H1 (cell line): ENCODE results near the gene RAPH1. TPM values are rescaled to one million over a fixed set of nuclear protein-coding genes. Genes with fewer than 3 reads are reported as not detected.

Experiments used
- CTCF ChIA-PET: fragments of 300-600 bp; sonication (Branson Sonifier 250); formaldehyde crosslinking; loops from one replicate; lab custom pipeline; 2021; ENCODE audit not compliant: partially characterized antibody; lab: Charles Lee
- POLR2A ChIA-PET: fragments of 300-600 bp; sonication (Branson Sonifier 250); formaldehyde crosslinking; loops from one replicate; lab custom pipeline; 2021; ENCODE audit warnings: inconsistent platforms; ENCODE audit not compliant: partially characterized antibody; lab: Charles Lee
- DNase-seq, 2 experiments: peaks; one replicate each; pipeline versions ENCODE4 v3.0.0 to v3.0.0-alpha.2; 2010 to 2022; ENCODE audit warnings: low spot score in 2 of 2, low read depth in 1 of 2, mixed read lengths in 1 of 2
- FAIRE-seq: peaks from 2 replicates; lab custom pipeline; 2011; peaks lifted over from hg19 to GRCh38; lab: Jason Lieb, UNC
- H2AFZ ChIP-seq: 2 replicates; pipeline ENCODE4 v1.8.1; 2012; ENCODE audit warnings: low read length, inconsistent platforms
- H2AK5ac ChIP-seq: 2 replicates; pipeline ENCODE4 v1.6.1; 2013; ENCODE audit warnings: low read depth, low read length
- H2BK120ac ChIP-seq: replicated peaks from 2 replicates; pipeline ENCODE3; 2013; ENCODE audit warnings: low read depth, low read length, inconsistent platforms
- H2BK12ac ChIP-seq: 2 replicates; pipeline ENCODE4 v1.6.1; 2013; ENCODE audit warnings: low read depth, low read length
- H2BK15ac ChIP-seq: 2 replicates; pipeline ENCODE4 v1.6.1; 2013; ENCODE audit warnings: low read length
- H2BK20ac ChIP-seq: 2 replicates; pipeline ENCODE4 v1.6.1; 2013; ENCODE audit warnings: low read length
- H2BK5ac ChIP-seq: 2 replicates; pipeline ENCODE4 v1.6.1; 2013; ENCODE audit warnings: low read depth, low read length
- H3K14ac ChIP-seq: 2 replicates; pipeline ENCODE4 v1.6.1; 2013; ENCODE audit warnings: inconsistent platforms; ENCODE audit not compliant: insufficient read length
- H3K18ac ChIP-seq: 2 replicates; pipeline ENCODE4 v1.6.1; 2013; ENCODE audit warnings: low read length; ENCODE audit errors: extremely low read depth
- H3K23ac ChIP-seq: 2 replicates; pipeline ENCODE4 v1.6.1; 2013; ENCODE audit warnings: inconsistent platforms; ENCODE audit not compliant: insufficient read length
- H3K23me2 ChIP-seq: 2 replicates; pipeline ENCODE4 v1.6.1; 2013; ENCODE audit warnings: low read depth, low read length
- H3K27ac ChIP-seq: 2 replicates; pipeline ENCODE4 v1.6.1; 2011; ENCODE audit warnings: low read depth, low read length, inconsistent platforms
- H3K27me3 ChIP-seq, 4 experiments: replicated peaks in 1 of 4; 1 replicate in 1 of 4; 2 replicates in 3 of 4; pipeline versions ENCODE4 v1.6.1 to v1.8.1; 2011 to 2013; ENCODE audit warnings: low read length in 3 of 4, mild to moderate bottlenecking in 3 of 4, inconsistent platforms in 2 of 4, mixed read lengths in 2 of 4, moderate library complexity in 1 of 4; ENCODE audit not compliant: control insufficient read depth in 3 of 4, insufficient read depth in 3 of 4; ENCODE audit errors: extremely low read depth in 1 of 4
- H3K36me3 ChIP-seq, 4 experiments: 2 replicates each; pipeline versions ENCODE4 v1.6.1 to v1.8.1; 2011 to 2013; ENCODE audit warnings: mild to moderate bottlenecking in 4 of 4, low read length in 3 of 4, moderate library complexity in 2 of 4, control low read depth in 1 of 4, inconsistent platforms in 1 of 4; ENCODE audit not compliant: insufficient read depth in 4 of 4, control insufficient read depth in 2 of 4
- H3K4ac ChIP-seq: replicated peaks from 2 replicates; pipeline ENCODE3; 2013; ENCODE audit warnings: low read length, low read depth, mixed read lengths, inconsistent platforms; ENCODE audit not compliant: insufficient read length
- H3K4me1 ChIP-seq, 4 experiments: replicated peaks in 1 of 4; 1 replicate in 1 of 4; 2 replicates in 3 of 4; pipeline versions ENCODE4 v1.6.1 to v1.8.1; 2011 to 2013; ENCODE audit warnings: low read length in 3 of 4, inconsistent platforms in 2 of 4, mixed read lengths in 1 of 4; ENCODE audit not compliant: insufficient read depth in 4 of 4, control insufficient read depth in 3 of 4
- H3K4me2 ChIP-seq, 2 experiments: 2 replicates each; pipeline versions ENCODE4 v1.6.1 to v1.8.1; 2011 to 2013; ENCODE audit warnings: low read depth in 2 of 2, low read length in 2 of 2, control low read depth in 1 of 2, inconsistent platforms in 1 of 2, mild to moderate bottlenecking in 1 of 2; ENCODE audit not compliant: insufficient read depth in 1 of 2
- H3K4me3 ChIP-seq, 4 experiments: fragments of 200-600, 300-600 bp in 1 of 4; sonication (generic), shearing (Covaris generic), sonication (Bioruptor Twin) in 1 of 4; 2 replicates each; pipeline versions ENCODE4 v1.5.1 to v1.8.1; 2011 to 2016; ENCODE audit warnings: low read length in 4 of 4, low read depth in 3 of 4, control low read depth in 2 of 4, inconsistent platforms in 2 of 4, mild to moderate bottlenecking in 2 of 4, mixed read lengths in 1 of 4, moderate library complexity in 1 of 4; ENCODE audit not compliant: insufficient read depth in 2 of 4; ENCODE audit errors: extremely low read depth in 1 of 4
- H3K56ac ChIP-seq: replicated peaks from 2 replicates; pipeline ENCODE3; 2013; ENCODE audit warnings: low read depth, mild to moderate bottlenecking, mixed read lengths, low read length, inconsistent platforms; ENCODE audit not compliant: insufficient read length
- H3K79me1 ChIP-seq: 2 replicates; pipeline ENCODE4 v1.6.1; 2013; ENCODE audit warnings: low read depth, low read length, control low read depth
- H3K79me2 ChIP-seq, 2 experiments: 2 replicates each; pipeline versions ENCODE4 v1.6.1 to v1.8.1; 2012 to 2013; ENCODE audit warnings: low read length in 2 of 2, mild to moderate bottlenecking in 2 of 2, inconsistent platforms in 1 of 2; ENCODE audit not compliant: insufficient read depth in 2 of 2, control insufficient read depth in 1 of 2
- H3K9ac ChIP-seq, 4 experiments: replicated peaks in 1 of 4; 1 replicate in 1 of 4; 2 replicates in 3 of 4; pipeline versions ENCODE4 v1.6.1 to v1.8.1; 2011 to 2013; ENCODE audit warnings: low read depth in 3 of 4, low read length in 3 of 4, control low read depth in 2 of 4, mild to moderate bottlenecking in 2 of 4, moderate library complexity in 2 of 4, inconsistent platforms in 1 of 4; ENCODE audit errors: extremely low read depth in 1 of 4
- H3K9me3 ChIP-seq, 2 experiments: 2 replicates each; pipeline versions ENCODE4 v1.6.1 to v1.8.1; 2012 to 2013; ENCODE audit warnings: mild to moderate bottlenecking in 2 of 2, moderate library complexity in 2 of 2, control low read depth in 1 of 2, inconsistent platforms in 1 of 2, low read depth in 1 of 2, low read length in 1 of 2, mixed read lengths in 1 of 2; ENCODE audit not compliant: insufficient read depth in 2 of 2
- H4K20me1 ChIP-seq, 2 experiments: replicated peaks in 1 of 2; 2 replicates each; pipeline versions ENCODE3 to v1.8.1; 2011 to 2013; ENCODE audit warnings: inconsistent platforms in 2 of 2, low read length in 2 of 2, mild to moderate bottlenecking in 1 of 2; ENCODE audit not compliant: insufficient read depth in 2 of 2, control insufficient read depth in 1 of 2
- H4K5ac ChIP-seq: 2 replicates; pipeline ENCODE4 v1.6.1; 2013; ENCODE audit warnings: low read length, low read depth, mixed read lengths, inconsistent platforms; ENCODE audit not compliant: insufficient read length
- H4K8ac ChIP-seq: 2 replicates; pipeline ENCODE4 v1.8.0; 2013; ENCODE audit warnings: mild to moderate bottlenecking, moderate library complexity, low read length, inconsistent platforms; ENCODE audit not compliant: insufficient read depth; ENCODE audit errors: extremely low read depth
- H4K91ac ChIP-seq: replicated peaks from 2 replicates; pipeline ENCODE3; 2013; ENCODE audit warnings: low read length, mixed read lengths, inconsistent platforms; ENCODE audit not compliant: insufficient read length
- ASH2L ChIP-seq: fragments of 200-600, 300-600 bp; sonication (generic); IDR thresholded peaks from one replicate; pipeline ENCODE4 v1.7.1; 2017; ENCODE audit warnings: low read length
- CREB1 ChIP-seq: IDR thresholded peaks from 2 replicates; pipeline ENCODE4 v1.6.1; 2012; ENCODE audit warnings: inconsistent platforms
- E2F6 ChIP-seq: IDR thresholded peaks from 2 replicates; pipeline ENCODE4 v1.6.1; 2012; ENCODE audit warnings: inconsistent platforms
- EP300 ChIP-seq, 2 experiments: IDR thresholded peaks; 1 replicate in 1 of 2; 2 replicates in 1 of 2; pipeline ENCODE4 v1.6.1; 2011 to 2012; ENCODE audit warnings: low read depth in 2 of 2, low read length in 2 of 2, mild to moderate bottlenecking in 2 of 2, borderline replicate concordance in 1 of 2, inconsistent platforms in 1 of 2, moderate library complexity in 1 of 2
- GABPA ChIP-seq: IDR thresholded peaks from 2 replicates; pipeline ENCODE4 v1.6.1; 2011; ENCODE audit warnings: mild to moderate bottlenecking, low read length, moderate library complexity, borderline replicate concordance; ENCODE audit not compliant: insufficient read depth
- GTF2F1 ChIP-seq: IDR thresholded peaks from 2 replicates; pipeline ENCODE4 v1.6.1; 2012; ENCODE audit warnings: low read depth, low read length, improper control_type of control experiment, borderline replicate concordance
- JUN ChIP-seq: IDR thresholded peaks from 2 replicates; pipeline ENCODE4 v1.6.1; 2011; ENCODE audit warnings: low read depth, mild to moderate bottlenecking, improper control_type of control experiment, low read length
- KDM4A ChIP-seq: IDR thresholded peaks from one replicate; pipeline ENCODE4 v1.7.1; 2012; ENCODE audit warnings: low read depth, mild to moderate bottlenecking, moderate library complexity, low read length, inconsistent platforms; ENCODE audit not compliant: severe bottlenecking
- KDM5A ChIP-seq: fragments of 200-600 bp; IDR thresholded peaks from 2 replicates; pipeline ENCODE4 v1.7.1; 2012; ENCODE audit warnings: mild to moderate bottlenecking, low read length, inconsistent platforms, mixed read lengths
- POLR2AphosphoS5 ChIP-seq: IDR thresholded peaks from 2 replicates; pipeline ENCODE4 v1.6.1; 2011; ENCODE audit warnings: low read depth, low read length
- SIRT6 ChIP-seq: IDR thresholded peaks from one replicate; pipeline ENCODE4 v1.7.1; 2012; ENCODE audit warnings: low read length, inconsistent platforms
- SP4 ChIP-seq: IDR thresholded peaks from 2 replicates; pipeline ENCODE4 v1.6.1; 2012; ENCODE audit warnings: low read length, inconsistent platforms
- SRF ChIP-seq: IDR thresholded peaks from 2 replicates; pipeline ENCODE4 v1.6.1; 2011; ENCODE audit warnings: mild to moderate bottlenecking, low read depth, low read length, moderate library complexity
- TAF7 ChIP-seq: optimal IDR thresholded peaks from 2 replicates; pipeline ENCODE3; 2011; ENCODE audit warnings: low read depth, mild to moderate bottlenecking, inconsistent platforms, low read length, moderate library complexity, borderline replicate concordance
- TBP ChIP-seq: IDR thresholded peaks from 2 replicates; pipeline ENCODE4 v1.6.1; 2011; ENCODE audit warnings: low read depth, low read length, improper control_type of control experiment
- TCF12 ChIP-seq: IDR thresholded peaks from 2 replicates; pipeline ENCODE4 v1.6.1; 2011; ENCODE audit warnings: low read depth, mild to moderate bottlenecking, low read length
- ZNF274 ChIP-seq: IDR thresholded peaks from 2 replicates; pipeline ENCODE4 v1.7.0; 2012; ENCODE audit warnings: low read length, borderline replicate concordance; ENCODE audit errors: extremely low read depth
- polyA plus RNA-seq, 7 experiments: library from polyadenylated mRNA; depleted of rRNA in 3 of 7; stranded (reverse) in 5 of 7; unstranded in 2 of 7; fragments of >200 nt in 5 of 7; fragments of 200-250 nt in 2 of 7; gene quantifications; 1 replicate in 5 of 7; 2 replicates in 1 of 7; 4 replicates in 1 of 7; pipeline versions ENCODE4 v1.2.1 to v1.2.3, GENCODE V29; 2011 to 2013; ENCODE audit warnings: missing spikeins in 2 of 7, mixed read lengths in 2 of 7
- total RNA-seq: library from RNA; stranded (reverse); fragmentation: NEBNext Ultra II Directional; extraction: Animal tissue kit (Norgen Biotek cat#: 25700); gene quantifications from 2 replicates; pipeline ENCODE4 v1.2.1, GENCODE V29; 2021

RAPH1 gene
- total and polyA plus RNA-seq, 2 of the 8 experiments (the other 6 are each of a cell fraction or from before 2014, with no cell fraction given), result 3.8 to 27.4 TPM

- Histone ChIP-seq H2BK120ac (no peak overlapping the region), H3K18ac (no peak overlapping the region), H2BK20ac (no peak overlapping the region), H4K5ac (no peak overlapping the region), H3K9ac (no peak overlapping the region), H4K91ac (no peak overlapping the region), H4K20me1 (no peaks in the 10 kb centered on the region), H3K4me2 (no peak overlapping the region), H2AK5ac (no peak overlapping the region), H2AFZ (no peak overlapping the region), H4K8ac (no peak overlapping the region), H3K56ac (no peak overlapping the region), H3K79me2 (no peaks in the 10 kb centered on the region), H3K79me1 (no peaks in the 10 kb centered on the region), H3K9me3 (no peaks in the 10 kb centered on the region), H3K14ac (no peak overlapping the region), H3K4me1 (no peaks in the 10 kb centered on the region), H3K36me3 (no peaks in the 10 kb centered on the region), H2BK15ac (no peak overlapping the region), H3K4me3 (no peak overlapping the region), H3K23me2 (no peaks in the 10 kb centered on the region), H3K27ac (no peak overlapping the region), H3K23ac (no peak overlapping the region), H2BK5ac (no peak overlapping the region), H2BK12ac (no peak overlapping the region), H3K4ac (no peak overlapping the region), H3K27me3 (no peaks in the 10 kb centered on the region)
- POLR2A ChIA-PET, result no interaction called here
- DNase-seq, result no peak
- CTCF ChIA-PET, result interaction anchor here (0.7 kb wide), 1 partner anchor 50 kb away, joined by 3 read pairs; no protein-coding TSS in a partner anchor
- FAIRE-seq, result no peak
- no peak for TF ChIP-seq KDM5A
- TF ChIP-seq TCF12, result no peak
- TF ChIP-seq ASH2L, result no peak
- TF ChIP-seq SIRT6, result no peak
- no peak for TF ChIP-seq CREB1
- no peak for TF ChIP-seq EP300 (IDR thresholded peaks at IDR 0.05; ENCODE audit: borderline replicate concordance in 1 of 2, low read depth in 2 of 2, low read length in 2 of 2)
- TF ChIP-seq E2F6, result no peak
- no peak for TF ChIP-seq TBP
- no peak for TF ChIP-seq KDM4A
- no peak for TF ChIP-seq JUN
- TF ChIP-seq SP4, result no peak
- TF ChIP-seq TAF7, result no peak
- TF ChIP-seq SRF, result no peak
- TF ChIP-seq ZNF274, result no peak
- TF ChIP-seq GABPA, result no peak
- TF ChIP-seq POLR2AphosphoS5, result no peak
- TF ChIP-seq GTF2F1, result no peak
Measured at GRCh38 chr2:203565076-203565475, 30.0 kb upstream of the RAPH1 start.
